ENCODE results near the gene DCUN1D3. TPM values are rescaled to one million over a fixed set of nuclear protein-coding genes. Genes with fewer than 3 reads are reported as not detected.
"Not testable (repeated sequence)": the region's sequence is repeated elsewhere in the genome, so short reads cannot be mapped to it uniquely, and the experiment has no call there.

DCUN1D3 gene
- total RNA-seq, 2 experiments from 2014 or later: 5.9 to 6.9 TPM

DNA sequence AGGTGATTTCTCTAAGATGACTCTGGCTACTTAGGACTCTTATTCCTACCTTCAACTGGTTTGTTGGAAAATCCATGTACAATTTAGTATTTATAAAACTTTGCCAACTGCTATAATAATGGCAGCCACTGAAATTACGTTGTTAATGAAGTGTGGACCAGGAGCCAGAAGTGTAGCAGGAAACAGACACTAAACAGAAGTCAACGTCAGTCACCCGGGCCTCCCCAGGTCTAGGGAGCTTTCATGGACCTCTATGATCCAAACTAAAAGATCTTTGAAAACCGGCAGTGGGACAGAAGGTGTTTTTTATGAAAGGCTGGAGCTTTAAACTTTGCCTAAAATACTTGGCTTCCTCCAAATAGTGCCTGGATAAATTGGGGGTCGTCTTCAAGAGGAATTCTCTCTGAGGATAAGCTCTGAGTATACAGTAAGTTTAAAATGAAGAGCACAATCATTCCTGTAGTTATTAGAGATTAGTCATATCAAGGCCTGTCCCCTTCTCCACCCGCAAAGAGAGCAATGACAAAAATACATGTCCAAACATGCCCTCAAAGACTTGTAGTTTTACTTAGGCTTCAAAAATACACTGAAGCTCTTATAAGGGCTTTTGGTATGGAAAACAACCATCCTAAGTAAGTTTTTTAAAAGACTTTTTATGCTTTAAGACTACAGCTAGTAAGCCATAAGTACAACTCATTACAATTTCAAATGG, 34.6 kb downstream of the DCUN1D3 start:
- DNase-seq (peak; percentile 10), ATAC-seq (peak; percentile 78)
- Mint-ChIP-seq H3K4me3 (no peak overlapping the region), H3K36me3 (ENCODE audit: low read depth) (peaks cover 7% of the 10 kb centered on the region), H3K27ac (peak overlapping the region; percentile 73), H3K9me3 (no peaks in the 10 kb centered on the region), H3K27me3 (no peaks in the 10 kb centered on the region), H3K4me1 (ENCODE audit: low read depth) (peaks cover 21% of the 10 kb centered on the region)
- POLR2A ChIA-PET: interaction anchor here (0.9 to 1.4 kb wide), 3 partner anchors 35 to 64 kb away, joined by 3 read pairs; partner anchors contain the start of genes DCUN1D3 and LYRM1
- TF ChIP-seq, protein P1, sequence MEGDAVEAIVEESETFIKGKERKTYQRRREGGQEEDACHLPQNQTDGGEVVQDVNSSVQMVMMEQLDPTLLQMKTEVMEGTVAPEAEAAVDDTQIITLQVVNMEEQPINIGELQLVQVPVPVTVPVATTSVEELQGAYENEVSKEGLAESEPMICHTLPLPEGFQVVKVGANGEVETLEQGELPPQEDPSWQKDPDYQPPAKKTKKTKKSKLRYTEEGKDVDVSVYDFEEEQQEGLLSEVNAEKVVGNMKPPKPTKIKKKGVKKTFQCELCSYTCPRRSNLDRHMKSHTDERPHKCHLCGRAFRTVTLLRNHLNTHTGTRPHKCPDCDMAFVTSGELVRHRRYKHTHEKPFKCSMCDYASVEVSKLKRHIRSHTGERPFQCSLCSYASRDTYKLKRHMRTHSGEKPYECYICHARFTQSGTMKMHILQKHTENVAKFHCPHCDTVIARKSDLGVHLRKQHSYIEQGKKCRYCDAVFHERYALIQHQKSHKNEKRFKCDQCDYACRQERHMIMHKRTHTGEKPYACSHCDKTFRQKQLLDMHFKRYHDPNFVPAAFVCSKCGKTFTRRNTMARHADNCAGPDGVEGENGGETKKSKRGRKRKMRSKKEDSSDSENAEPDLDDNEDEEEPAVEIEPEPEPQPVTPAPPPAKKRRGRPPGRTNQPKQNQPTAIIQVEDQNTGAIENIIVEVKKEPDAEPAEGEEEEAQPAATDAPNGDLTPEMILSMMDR (IDR thresholded peaks at IDR 0.05): no peak
- CTCF ChIA-PET: interaction anchor here (0.7 to 6.0 kb wide), 4 partner anchors 9 to 18 kb away, joined by 3 to 30 read pairs (median 4); no protein-coding TSS in a partner anchor
- intact Hi-C loops (cut with micrococcal nuclease): no loop called here

DNA sequence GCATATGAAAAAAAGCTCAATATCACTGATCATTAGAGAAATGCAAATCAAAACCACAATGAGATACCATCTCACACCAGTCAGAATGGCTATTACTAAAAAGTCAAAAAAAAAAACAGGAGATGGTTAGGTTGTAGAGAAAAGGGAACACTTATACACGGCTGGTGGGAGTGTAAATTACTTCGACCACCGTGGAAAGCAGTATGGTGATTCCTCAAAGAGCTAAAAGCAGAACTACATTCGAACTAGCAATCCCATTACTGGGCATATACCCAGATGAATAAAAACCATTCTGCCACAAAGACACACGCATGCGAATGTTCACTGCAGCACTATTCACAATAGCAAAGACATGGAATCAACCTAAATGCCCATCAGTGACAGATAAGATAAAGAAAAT, 35.8 kb downstream of the DCUN1D3 start:
- H3K27ac Mint-ChIP-seq; H3K27me3 Mint-ChIP-seq; ATAC-seq; H3K4me3 Mint-ChIP-seq; H3K9me3 Mint-ChIP-seq; DNase-seq; intact Hi-C loops (cut with micrococcal nuclease): not testable (repeated sequence)
- Mint-ChIP-seq H3K36me3 (ENCODE audit: low read depth) (peaks cover 16% of the 10 kb centered on the region), H3K4me1 (ENCODE audit: low read depth) (peaks cover 18% of the 10 kb centered on the region)
- POLR2A ChIA-PET: interaction anchor here (1.4 kb wide), 1 partner anchor 65 kb away, joined by 3 read pairs; no protein-coding TSS in a partner anchor
- CTCF ChIA-PET: interaction anchor here (6.0 kb wide), 1 partner anchor 15 kb away, joined by 30 read pairs; no protein-coding TSS in a partner anchor

DNA sequence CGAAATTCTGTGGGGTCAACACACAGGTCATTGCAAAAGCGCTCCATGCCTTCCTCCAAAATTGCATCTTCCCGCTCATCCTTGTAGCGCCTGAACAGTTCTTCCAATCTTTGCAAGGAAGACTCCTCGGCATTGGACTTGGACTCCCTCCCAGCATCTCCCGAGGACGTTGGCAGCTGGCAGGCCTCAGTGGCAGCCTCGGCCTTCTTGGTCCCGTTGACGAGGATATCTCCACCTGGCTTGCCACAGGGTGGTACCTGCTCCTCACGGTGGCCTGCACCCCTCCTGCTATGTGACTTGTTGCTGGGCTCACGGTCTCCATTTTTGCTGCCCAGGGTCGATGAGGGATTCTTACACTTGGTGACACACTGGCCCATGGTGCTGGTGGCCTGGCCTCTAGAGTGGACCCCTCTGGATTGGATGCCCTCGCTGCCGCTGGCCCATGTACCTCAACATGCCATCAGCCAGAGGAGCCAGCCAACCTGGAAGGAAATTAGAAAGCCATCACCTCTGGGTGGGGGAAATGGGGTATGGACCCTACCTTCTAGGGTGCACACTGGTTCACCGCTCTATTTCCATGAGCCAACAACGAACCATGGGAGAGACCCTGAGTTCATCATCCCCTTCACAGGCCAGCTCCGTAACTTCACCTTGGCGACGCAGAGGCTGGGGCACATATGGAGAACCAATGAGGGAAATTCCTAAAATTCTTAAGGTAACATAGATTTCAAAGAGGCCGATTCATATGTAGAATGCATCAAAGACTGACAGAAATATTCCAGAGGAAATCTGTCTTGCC, 37.8 kb downstream of the DCUN1D3 start:
- no peak for DNase-seq
- H3K4me3 Mint-ChIP-seq: no peak overlapping the region
- ChIA-PET CTCF (no interaction called here), POLR2A (no interaction called here)
- intact Hi-C loops (cut with micrococcal nuclease): no loop called here
- H3K36me3 Mint-ChIP-seq (ENCODE audit: low read depth): peaks cover 16% of the 10 kb centered on the region
- H3K27ac Mint-ChIP-seq: no peak overlapping the region
- ATAC-seq: no peak
- H3K4me1 Mint-ChIP-seq (ENCODE audit: low read depth): peaks cover 18% of the 10 kb centered on the region
- no peaks in the 10 kb centered on the region for H3K27me3 Mint-ChIP-seq
- TF ChIP-seq, protein P1 (IDR thresholded peaks at IDR 0.05): no peak
- H3K9me3 Mint-ChIP-seq: no peaks in the 10 kb centered on the region

DNA sequence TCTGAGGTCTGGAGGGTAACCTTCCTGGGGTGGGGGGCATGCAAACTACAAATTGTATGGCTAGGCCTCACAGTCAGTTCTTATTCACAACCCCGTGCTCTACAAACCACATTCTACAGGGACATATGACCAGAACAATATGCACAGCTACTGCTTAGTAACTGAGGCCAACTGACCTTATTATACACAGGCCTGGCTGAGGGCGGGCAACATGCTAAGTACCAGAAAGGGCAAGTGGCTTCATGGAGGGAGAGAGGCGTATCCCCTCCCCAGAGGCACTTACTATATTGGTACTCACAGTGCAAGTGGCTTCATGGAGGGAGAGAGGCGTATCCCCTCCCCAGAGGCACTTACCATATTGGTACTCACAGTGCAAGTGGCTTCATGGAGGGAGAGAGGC, 39.2 kb downstream of the DCUN1D3 start:
- ATAC-seq, POLR2A ChIA-PET: not testable (repeated sequence)

DNA sequence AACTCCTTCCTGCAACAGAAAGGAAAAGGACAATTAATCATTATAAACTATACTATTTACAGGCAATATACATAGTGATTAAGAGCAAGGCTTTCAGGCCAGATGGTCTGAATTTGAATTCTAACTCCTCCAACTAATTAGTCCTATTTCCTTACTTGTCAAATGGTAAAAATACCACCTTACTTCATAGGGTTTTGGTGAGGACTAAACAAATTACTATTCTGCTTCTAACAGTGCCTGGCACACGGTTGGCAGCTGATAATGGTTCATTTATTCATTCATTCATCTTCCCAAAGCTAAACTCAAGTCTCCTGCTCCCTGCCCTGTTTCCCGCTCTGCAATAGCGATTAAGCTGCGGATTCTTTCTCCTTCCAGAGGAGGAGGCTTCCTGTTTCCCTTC, 39.8 kb downstream of the DCUN1D3 start:
- CTCF ChIA-PET: no interaction called here
- no peak overlapping the region for H3K27ac Mint-ChIP-seq
- H3K36me3 Mint-ChIP-seq (ENCODE audit: low read depth): peaks cover 16% of the 10 kb centered on the region
- intact Hi-C loops (cut with micrococcal nuclease): no loop called here
- no peak overlapping the region for H3K4me3 Mint-ChIP-seq
- H3K27me3 Mint-ChIP-seq: no peaks in the 10 kb centered on the region
- peaks cover 4% of the 10 kb centered on the region for H3K4me1 Mint-ChIP-seq (ENCODE audit: low read depth)
- TF ChIP-seq, protein P1 (IDR thresholded peaks at IDR 0.05): no peak
- ATAC-seq (no peak), DNase-seq (no peak)
- no peaks in the 10 kb centered on the region for H3K9me3 Mint-ChIP-seq
- POLR2A ChIA-PET: no interaction called here

More for the DNA sequence above, 39.2 kb downstream of the DCUN1D3 start:
- DNase-seq; CTCF ChIA-PET; H3K4me3 Mint-ChIP-seq; H3K4me1 Mint-ChIP-seq (ENCODE audit: low read depth); intact Hi-C loops (cut with micrococcal nuclease); H3K27me3 Mint-ChIP-seq; H3K27ac Mint-ChIP-seq; H3K9me3 Mint-ChIP-seq: not testable (repeated sequence)
- H3K36me3 Mint-ChIP-seq (ENCODE audit: low read depth): peaks cover 16% of the 10 kb centered on the region

DNA sequence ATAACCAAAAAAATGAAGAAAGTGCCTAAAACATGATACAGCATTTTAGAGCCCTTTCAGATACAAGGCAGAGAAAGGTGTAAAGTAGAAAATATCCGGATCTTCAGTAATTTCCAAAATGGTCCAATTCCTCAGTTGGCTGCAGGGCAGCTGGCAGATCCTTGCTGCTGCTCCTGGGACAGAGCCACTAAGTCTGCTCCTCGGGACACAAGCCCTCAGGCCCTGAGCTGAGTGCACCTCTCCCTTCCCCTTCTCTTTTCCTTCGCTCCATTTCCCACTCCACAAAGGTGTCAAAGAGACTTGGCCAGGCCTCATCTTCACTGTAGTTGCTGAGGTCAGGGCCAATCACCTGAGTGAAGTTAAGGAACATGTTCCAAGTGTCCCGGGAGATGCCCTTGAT, 40.5 kb downstream of the DCUN1D3 start:
- H3K4me1 Mint-ChIP-seq (ENCODE audit: low read depth): peaks cover 2% of the 10 kb centered on the region
- POLR2A ChIA-PET: no interaction called here
- ATAC-seq (no peak), DNase-seq (no peak)
- no peaks in the 10 kb centered on the region for H3K9me3 Mint-ChIP-seq
- intact Hi-C loops (cut with micrococcal nuclease): no loop called here
- H3K27me3 Mint-ChIP-seq: no peaks in the 10 kb centered on the region
- H3K27ac Mint-ChIP-seq: no peak overlapping the region
- TF ChIP-seq, protein P1 (IDR thresholded peaks at IDR 0.05): no peak
- CTCF ChIA-PET: no interaction called here
- H3K4me3 Mint-ChIP-seq: no peak overlapping the region
- H3K36me3 Mint-ChIP-seq (ENCODE audit: low read depth): peaks cover 16% of the 10 kb centered on the region
